ENCODE data around the gene CADPS2. TPM values are rescaled to one million over a fixed set of nuclear protein-coding genes. Genes with fewer than 3 reads are reported as not detected.

Gene CADPS2
- total RNA-seq, 5 donors from 2014 or later (not counting 1 experiment from before 2014, with no cell fraction given), result 0.15 to 0.28 (median 0.16) TPM; not detected in 2

GRCh38 chr7:122546496-122546895, 339.8 kb downstream of the CADPS2 start:
- Mint-ChIP-seq H3K27ac (no peak overlapping the region), H3K4me3 (no peak overlapping the region), H3K27me3 (no peaks in the 10 kb centered on the region), H3K36me3 (no peaks in the 10 kb centered on the region), H3K4me1 (no peaks in the 10 kb centered on the region), H3K9me3 (peaks cover 3 to 8% (median 5%) of the 10 kb centered on the region in 3 donors)
- Histone ChIP-seq H3K36me3 (ENCODE audit: control insufficient read depth in 2 of 2, extremely low read depth in 1 of 2, insufficient read depth in 1 of 2, low read length in 1 of 2) (no peaks in the 10 kb centered on the region), H3K27ac (ENCODE audit: low read length) (no peak overlapping the region), H3K27me3 (replicated peaks in 1 of 2; ENCODE audit: control insufficient read depth in 2 of 2, extremely low read depth in 1 of 2, insufficient read depth in 2 of 2, low read length in 1 of 2) (no peaks in the 10 kb centered on the region), H3K4me3 (ENCODE audit: control insufficient read depth in 1 of 2, extremely low read depth in 1 of 2, low read length in 1 of 2) (no peak overlapping the region), H3K4me1 (ENCODE audit: control insufficient read depth in 1 of 2, extremely low read depth in 1 of 2, insufficient read depth in 2 of 2, low read length in 2 of 2) (no peaks in the 10 kb centered on the region), H3K9me3 (no peaks in the 10 kb centered on the region)
- no peak for ATAC-seq (replicated peaks in 1 of 4)
- 0% methylated on average over 1 of the region's 2 CpGs for WGBS (ENCODE audit: insufficient coverage)
- POLR2A ChIA-PET, result no interaction called here
- CTCF ChIA-PET, result interaction anchor here in 1 of 2 donors (0.6 kb wide), 1 partner anchor 24 kb away, joined by 3 read pairs; no protein-coding TSS in a partner anchor
- DNase-seq, result no peak

- no peaks in the 10 kb centered on the region for H3K36me3 Mint-ChIP-seq
- Histone ChIP-seq H3K27ac (ENCODE audit: low read length) (no peak overlapping the region), H3K36me3 (ENCODE audit: control insufficient read depth in 2 of 2, extremely low read depth in 1 of 2, insufficient read depth in 1 of 2, low read length in 1 of 2) (no peaks in the 10 kb centered on the region), H3K27me3 (replicated peaks in 1 of 2; ENCODE audit: control insufficient read depth in 2 of 2, extremely low read depth in 1 of 2, insufficient read depth in 2 of 2, low read length in 1 of 2) (no peaks in the 10 kb centered on the region), H3K9me3 (no peaks in the 10 kb centered on the region), H3K4me1 (ENCODE audit: control insufficient read depth in 1 of 2, extremely low read depth in 1 of 2, insufficient read depth in 2 of 2, low read length in 2 of 2) (no peaks in the 10 kb centered on the region), H3K4me3 (ENCODE audit: control insufficient read depth in 1 of 2, extremely low read depth in 1 of 2, low read length in 1 of 2) (no peak overlapping the region)
- no peak for ATAC-seq (replicated peaks in 1 of 4)
- H3K4me1 Mint-ChIP-seq, result no peaks in the 10 kb centered on the region
- peaks cover 3 to 8% (median 5%) of the 10 kb centered on the region in 3 donors for H3K9me3 Mint-ChIP-seq
- no peaks in the 10 kb centered on the region for H3K27me3 Mint-ChIP-seq
- no peak for DNase-seq
- H3K27ac Mint-ChIP-seq, result no peak overlapping the region
- POLR2A ChIA-PET, result no interaction called here
- CTCF ChIA-PET, result no interaction called here
- H3K4me3 Mint-ChIP-seq, result no peak overlapping the region
- 26% methylated on average over 2 of the region's 2 CpGs for WGBS (ENCODE audit: insufficient coverage)
Measured at GRCh38 chr7:122544463-122544862, 341.8 kb downstream of the CADPS2 start.

- Histone ChIP-seq H3K27ac (ENCODE audit: low read length) (no peak overlapping the region), H3K36me3 (ENCODE audit: control insufficient read depth in 2 of 2, extremely low read depth in 1 of 2, insufficient read depth in 1 of 2, low read length in 1 of 2) (no peaks in the 10 kb centered on the region), H3K9me3 (no peaks in the 10 kb centered on the region), H3K4me3 (ENCODE audit: control insufficient read depth in 1 of 2, extremely low read depth in 1 of 2, low read length in 1 of 2) (no peak overlapping the region), H3K27me3 (replicated peaks in 1 of 2; ENCODE audit: control insufficient read depth in 2 of 2, extremely low read depth in 1 of 2, insufficient read depth in 2 of 2, low read length in 1 of 2) (no peaks in the 10 kb centered on the region), H3K4me1 (ENCODE audit: control insufficient read depth in 1 of 2, extremely low read depth in 1 of 2, insufficient read depth in 2 of 2, low read length in 2 of 2) (no peaks in the 10 kb centered on the region)
- Mint-ChIP-seq H3K27ac (no peak overlapping the region), H3K4me1 (no peaks in the 10 kb centered on the region), H3K27me3 (no peaks in the 10 kb centered on the region), H3K36me3 (no peaks in the 10 kb centered on the region), H3K9me3 (peaks cover 3 to 8% (median 5%) of the 10 kb centered on the region in 3 donors), H3K4me3 (no peak overlapping the region)
- no CpG with 5 or more reads among the region's 2 CpGs for WGBS (ENCODE audit: insufficient coverage)
- ChIA-PET CTCF (no interaction called here), POLR2A (no interaction called here)
- DNase-seq (no peak), ATAC-seq (replicated peaks in 1 of 4) (no peak)
Measured at GRCh38 chr7:122543891-122544290, 342.4 kb downstream of the CADPS2 start.

DNA sequence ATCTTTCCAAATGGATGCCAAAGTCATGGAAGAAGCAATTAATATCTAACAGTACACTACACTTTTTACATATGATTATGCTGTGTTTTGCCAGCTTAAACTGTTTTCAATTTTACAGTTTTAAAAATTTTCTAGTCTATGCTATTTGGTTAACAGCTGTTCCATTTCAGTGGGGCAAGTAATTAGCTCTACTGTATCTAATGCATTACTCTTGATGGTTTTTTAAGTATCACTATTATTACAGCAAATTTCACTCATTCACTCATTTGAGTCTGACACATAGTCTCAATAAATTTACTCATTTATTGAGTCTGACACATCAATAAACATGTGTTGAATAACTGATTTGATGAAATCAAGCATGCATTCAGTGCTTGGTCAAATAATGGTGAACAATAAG, 343.1 kb downstream of the CADPS2 start:
- ChIA-PET CTCF (no interaction called here), POLR2A (no interaction called here)
- no peak overlapping the region for H3K4me3 Mint-ChIP-seq
- no peaks in the 10 kb centered on the region for H3K36me3 ChIP-seq (ENCODE audit: control insufficient read depth in 2 of 2, extremely low read depth in 1 of 2, insufficient read depth in 1 of 2, low read length in 1 of 2)
- no peak for ATAC-seq (replicated peaks in 1 of 4)
- no peak overlapping the region for H3K27ac ChIP-seq (ENCODE audit: low read length)
- DNase-seq, result no peak
- H3K9me3 Mint-ChIP-seq, result peaks cover 3 to 8% (median 5%) of the 10 kb centered on the region in 3 donors
- no peaks in the 10 kb centered on the region for H3K9me3 ChIP-seq
- H3K27me3 ChIP-seq (replicated peaks in 1 of 2; ENCODE audit: control insufficient read depth in 2 of 2, extremely low read depth in 1 of 2, insufficient read depth in 2 of 2, low read length in 1 of 2), result no peaks in the 10 kb centered on the region
- H3K4me1 ChIP-seq (ENCODE audit: control insufficient read depth in 1 of 2, extremely low read depth in 1 of 2, insufficient read depth in 2 of 2, low read length in 2 of 2), result no peaks in the 10 kb centered on the region
- no peaks in the 10 kb centered on the region for H3K4me1 Mint-ChIP-seq
- H3K36me3 Mint-ChIP-seq, result no peaks in the 10 kb centered on the region
- no peak overlapping the region for H3K27ac Mint-ChIP-seq
- H3K27me3 Mint-ChIP-seq, result no peaks in the 10 kb centered on the region
- no peak overlapping the region for H3K4me3 ChIP-seq (ENCODE audit: control insufficient read depth in 1 of 2, extremely low read depth in 1 of 2, low read length in 1 of 2)

GRCh38 chr7:122535086-122535485, 351.2 kb downstream of the CADPS2 start:
- DNase-seq (no peak), ATAC-seq (replicated peaks in 1 of 4) (no peak)
- no peaks in the 10 kb centered on the region for H3K4me1 ChIP-seq (ENCODE audit: control insufficient read depth in 1 of 2, extremely low read depth in 1 of 2, insufficient read depth in 2 of 2, low read length in 2 of 2)
- H3K27me3 ChIP-seq (replicated peaks in 1 of 2; ENCODE audit: control insufficient read depth in 2 of 2, extremely low read depth in 1 of 2, insufficient read depth in 2 of 2, low read length in 1 of 2), result peaks cover 0 to 3% of the 10 kb centered on the region in 2 experiments
- no peak overlapping the region for H3K4me3 ChIP-seq (ENCODE audit: control insufficient read depth in 1 of 2, extremely low read depth in 1 of 2, low read length in 1 of 2)
- no peaks in the 10 kb centered on the region for H3K36me3 ChIP-seq (ENCODE audit: control insufficient read depth in 2 of 2, extremely low read depth in 1 of 2, insufficient read depth in 1 of 2, low read length in 1 of 2)
- H3K27me3 Mint-ChIP-seq, result no peaks in the 10 kb centered on the region
- ChIA-PET POLR2A (no interaction called here), CTCF (no interaction called here)
- WGBS (ENCODE audit: insufficient coverage), result no CpG with 5 or more reads among the region's 1 CpG
- H3K27ac ChIP-seq (ENCODE audit: low read length), result no peak overlapping the region
- H3K27ac Mint-ChIP-seq, result no peak overlapping the region
- no peaks in the 10 kb centered on the region for H3K4me1 Mint-ChIP-seq
- H3K9me3 ChIP-seq, result no peaks in the 10 kb centered on the region
- no peaks in the 10 kb centered on the region for H3K36me3 Mint-ChIP-seq
- no peak overlapping the region for H3K4me3 Mint-ChIP-seq
- no peaks in the 10 kb centered on the region for H3K9me3 Mint-ChIP-seq

DNA sequence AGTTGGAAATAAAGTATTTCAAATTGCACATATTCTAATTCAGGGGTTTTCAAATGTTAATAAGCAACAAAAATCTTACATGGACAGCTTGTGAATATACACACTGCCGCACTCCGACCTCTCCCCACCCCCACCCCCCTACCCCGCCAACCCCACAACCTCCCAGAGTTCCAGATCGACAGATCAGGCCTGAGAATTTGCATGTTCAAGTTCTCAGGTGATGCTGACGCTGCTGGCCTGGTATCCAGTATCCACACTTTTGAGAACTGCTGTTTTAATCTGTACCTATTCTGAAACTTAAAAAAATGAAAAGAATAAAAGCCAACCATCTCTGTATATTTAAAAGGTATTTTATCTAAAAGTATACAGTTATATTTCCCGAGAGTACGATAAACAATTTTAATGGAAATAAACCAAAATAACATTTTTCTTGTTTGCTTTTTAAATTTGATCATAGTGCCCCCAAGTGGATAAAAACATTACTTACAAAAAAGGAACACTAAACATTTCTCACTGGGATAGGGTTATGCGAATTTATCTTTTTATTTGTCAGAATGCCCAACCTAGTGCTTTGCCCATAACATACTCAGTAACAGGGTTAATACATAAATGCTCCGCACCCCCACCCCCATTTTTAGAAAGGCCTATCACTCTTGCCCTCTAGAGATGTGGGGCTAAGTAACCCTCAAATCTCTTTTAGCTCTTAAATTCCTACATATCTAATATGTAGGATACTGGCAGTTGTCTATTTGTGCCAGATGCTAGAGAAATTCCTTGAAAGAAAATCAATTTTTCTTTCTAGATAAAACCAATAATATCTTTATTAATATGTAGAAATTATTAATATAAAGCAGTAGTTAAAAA, 353.6 kb downstream of the CADPS2 start:
- no peaks in the 10 kb centered on the region for H3K4me1 ChIP-seq (ENCODE audit: control insufficient read depth in 1 of 2, extremely low read depth in 1 of 2, insufficient read depth in 2 of 2, low read length in 2 of 2)
- ChIA-PET POLR2A (interaction anchor here in 1 of 2 donors (0.5 kb wide), 1 partner anchor 27 kb away, joined by 8 read pairs; no protein-coding TSS in a partner anchor), CTCF (interaction anchor here (1.0 to 1.5 kb wide), 3 partner anchors 10 to 440 kb away, joined by 3 to 8 read pairs (median 4); no protein-coding TSS in a partner anchor)
- H3K4me1 Mint-ChIP-seq, result no peaks in the 10 kb centered on the region
- H3K4me3 ChIP-seq (ENCODE audit: control insufficient read depth in 1 of 2, extremely low read depth in 1 of 2, low read length in 1 of 2), result no peak overlapping the region
- H3K27ac Mint-ChIP-seq, result no peak overlapping the region
- no peak overlapping the region for H3K4me3 Mint-ChIP-seq
- no peaks in the 10 kb centered on the region for H3K27me3 Mint-ChIP-seq
- no peaks in the 10 kb centered on the region for H3K36me3 ChIP-seq (ENCODE audit: control insufficient read depth in 2 of 2, extremely low read depth in 1 of 2, insufficient read depth in 1 of 2, low read length in 1 of 2)
- no peaks in the 10 kb centered on the region for H3K9me3 ChIP-seq
- H3K27me3 ChIP-seq (replicated peaks in 1 of 2; ENCODE audit: control insufficient read depth in 2 of 2, extremely low read depth in 1 of 2, insufficient read depth in 2 of 2, low read length in 1 of 2), result peaks cover 0 to 3% of the 10 kb centered on the region in 2 experiments
- no peak for DNase-seq
- H3K27ac ChIP-seq (ENCODE audit: low read length), result no peak overlapping the region
- no CpG with 5 or more reads among the region's 9 CpGs for WGBS (ENCODE audit: insufficient coverage)
- no peaks in the 10 kb centered on the region for H3K9me3 Mint-ChIP-seq
- no peaks in the 10 kb centered on the region for H3K36me3 Mint-ChIP-seq
- no peak for ATAC-seq (replicated peaks in 1 of 4)

All from T-cell (primary cell).